Loucy (cell line): ENCODE results near the gene B2M.
A peak's percentile ranks its signal among the peaks of the same experiment; 100 is the strongest.

Experiments used
- H2AFZ ChIP-seq: fragments of 200-600 bp; sonication (generic); 2 replicates; pipeline ENCODE4 v1.6.0; 2016; ENCODE audit warnings: antibody characterized with exemption, mild to moderate bottlenecking, low read length, moderate library complexity
- H3F3A ChIP-seq: fragments of 200-600 bp; 2 replicates; pipeline ENCODE4 v1.6.0; 2016; ENCODE audit warnings: antibody characterized with exemption, low read depth, mild to moderate bottlenecking
- H3K27me3 ChIP-seq: fragments of 200-600 bp; sonication (generic); 2 replicates; pipeline ENCODE4 v1.6.1; 2014; ENCODE audit warnings: low read length, mild to moderate bottlenecking; ENCODE audit not compliant: insufficient read depth, poor library complexity, severe bottlenecking
- H3K36me3 ChIP-seq: fragments of 200-600 bp; sonication (generic); 2 replicates; pipeline ENCODE4 v1.6.1; 2016; ENCODE audit warnings: low read length; ENCODE audit not compliant: insufficient read depth
- H3K4me1 ChIP-seq: fragments of 200-600 bp; sonication (generic); 2 replicates; pipeline ENCODE4 v1.5.1; 2014; ENCODE audit warnings: low read length, mild to moderate bottlenecking; ENCODE audit not compliant: insufficient read depth, poor library complexity, severe bottlenecking
- H3K4me2 ChIP-seq: fragments of 200-600 bp; sonication (generic); 2 replicates; pipeline ENCODE4 v1.6.0; 2014; ENCODE audit warnings: antibody characterized with exemption, low read length, low read depth, mild to moderate bottlenecking; ENCODE audit not compliant: poor library complexity, severe bottlenecking
- H3K4me3 ChIP-seq: fragments of 200-600 bp; sonication (generic); 2 replicates; pipeline ENCODE4 v1.5.1; 2014; ENCODE audit warnings: low read length, mild to moderate bottlenecking, mixed read lengths; ENCODE audit not compliant: poor library complexity, severe bottlenecking
- H3K79me2 ChIP-seq: fragments of 200-600 bp; sonication (generic); 2 replicates; pipeline ENCODE4 v1.6.1; 2014; ENCODE audit warnings: low read length; ENCODE audit not compliant: insufficient read depth
- H3K9ac ChIP-seq: fragments of 200-600 bp; sonication (generic); 2 replicates; pipeline ENCODE4 v1.6.0; 2014; ENCODE audit warnings: mild to moderate bottlenecking, low read depth, low read length, moderate library complexity; ENCODE audit not compliant: poor library complexity, severe bottlenecking
- H3K9me2 ChIP-seq: fragments of 200-600 bp; sonication (generic); replicated peaks from 2 replicates; pipeline ENCODE4 v1.6.1; 2016; ENCODE audit warnings: low read depth, low read length, mixed read lengths
- H3K9me3 ChIP-seq: fragments of 200-600 bp; sonication (generic); 2 replicates; pipeline ENCODE4 v1.6.1; 2014; ENCODE audit warnings: mild to moderate bottlenecking, antibody characterized with exemption, low read length, low read depth; ENCODE audit not compliant: insufficient read depth
- H4K20me1 ChIP-seq: fragments of 200-600 bp; sonication (generic); 2 replicates; pipeline ENCODE4 v1.6.0; 2014; ENCODE audit warnings: antibody characterized with exemption, low read length, mild to moderate bottlenecking; ENCODE audit not compliant: insufficient read depth, poor library complexity, severe bottlenecking
- CTCF ChIP-seq: fragments of 200-600 bp; sonication (generic); conservative IDR thresholded peaks from 2 replicates; pipeline ENCODE4 v1.5.1; 2014; ENCODE audit warnings: mild to moderate bottlenecking, antibody characterized with exemption, low read length
- EZH2phosphoT487 ChIP-seq: fragments of 200-600 bp; IDR thresholded peaks from 2 replicates; pipeline ENCODE4 v1.6.1; 2018; ENCODE audit warnings: antibody characterized with exemption, mild to moderate bottlenecking, moderate library complexity, borderline replicate concordance

The B2M gene

GRCh38 chr15:44706401-44706800, 4.9 kb upstream of the B2M start:
- Histone ChIP-seq H4K20me1 (peaks cover under 1% of the 10 kb centered on the region), H3K9ac (no peak overlapping the region), H3K4me1 (peaks cover 15% of the 10 kb centered on the region), H3K27me3 (peaks cover under 1% of the 10 kb centered on the region), H3F3A (peaks cover 4% of the 10 kb centered on the region; the same call in 1 of the 2 replicates), H3K79me2 (peaks cover 12% of the 10 kb centered on the region), H3K9me3 (no peaks in the 10 kb centered on the region), H3K4me3 (no peak overlapping the region), H3K36me3 (no peaks in the 10 kb centered on the region), H3K4me2 (no peak overlapping the region), H2AFZ (no peak overlapping the region), H3K9me2 (no peaks in the 10 kb centered on the region; the same call in 1 of the 2 replicates)
- no peak for TF ChIP-seq EZH2phosphoT487
- no peak for TF ChIP-seq CTCF

GRCh38 chr15:44706946-44707636, 4.2 kb upstream of the B2M start:
- H3K36me3 ChIP-seq, result no peaks in the 10 kb centered on the region
- TF ChIP-seq EZH2phosphoT487 (no peak), CTCF (no peak)
- no peak overlapping the region for H3K9ac ChIP-seq
- H3K4me1 ChIP-seq, result peaks cover 15% of the 10 kb centered on the region
- no peak overlapping the region for H3K4me2 ChIP-seq
- H3K4me3 ChIP-seq, result no peak overlapping the region
- H3K79me2 ChIP-seq, result peaks cover 18% of the 10 kb centered on the region
- peaks cover 4% of the 10 kb centered on the region; the same call in 1 of the 2 replicates for H3F3A ChIP-seq
- H3K9me2 ChIP-seq, result no peaks in the 10 kb centered on the region; the same call in 1 of the 2 replicates
- peaks cover 7% of the 10 kb centered on the region for H3K27me3 ChIP-seq
- no peak overlapping the region for H2AFZ ChIP-seq
- peaks cover 7% of the 10 kb centered on the region for H4K20me1 ChIP-seq
- no peaks in the 10 kb centered on the region for H3K9me3 ChIP-seq

GRCh38 chr15:44710236-44711095, 851 bp upstream of the B2M start:
- Histone ChIP-seq H3K4me2 (peak overlapping the region; percentile 81), H3K9me2 (no peaks in the 10 kb centered on the region), H3K4me3 (peak overlapping the region; percentile 83), H2AFZ (peak overlapping the region; percentile 59), H3K9me3 (no peaks in the 10 kb centered on the region), H3K79me2 (peaks cover 52% of the 10 kb centered on the region), H3K27me3 (peaks cover 10% of the 10 kb centered on the region), H4K20me1 (peaks cover 41% of the 10 kb centered on the region), H3K4me1 (peaks cover 39% of the 10 kb centered on the region), H3K9ac (peak overlapping the region; percentile 98), H3K36me3 (peaks cover 12% of the 10 kb centered on the region; the same call in 1 of the 2 replicates), H3F3A (peaks cover 4% of the 10 kb centered on the region; the same call in 1 of the 2 replicates)
- TF ChIP-seq EZH2phosphoT487, result no peak
- peak; percentile 81 for TF ChIP-seq CTCF
